HG03432 (cell line): ENCODE measurements around the gene TCAIM.
"Not testable (repeated sequence)": the region's sequence is repeated elsewhere in the genome, so short reads cannot be mapped to it uniquely, and the experiment has no call there.

Experiments
- ATAC-seq: cut with Tn5 transposase; IDR thresholded peaks from one replicate; pipeline ENCODE4 v1.9.1; 2021; ENCODE audit warnings: mild to moderate bottlenecking, moderate library complexity; ENCODE audit not compliant: unreplicated experiment

TCAIM gene

GRCh38 chr3:44414517-44415090, 76.0 kb downstream of the TCAIM start:
- no peak for ATAC-seq

GRCh38 chr3:44415421-44415820, 76.9 kb downstream of the TCAIM start:
- no peak for ATAC-seq

GRCh38 chr3:44416031-44417030, 77.8 kb downstream of the TCAIM start:
- no peak for ATAC-seq

GRCh38 chr3:44418118-44418517, 79.6 kb downstream of the TCAIM start:
- not testable (repeated sequence) for ATAC-seq

GRCh38 chr3:44418549-44418948, 80.0 kb downstream of the TCAIM start:
- no peak for ATAC-seq

GRCh38 chr3:44419116-44419922, 80.8 kb downstream of the TCAIM start:
- ATAC-seq = no peak

- ATAC-seq = no peak
These were observed 81.5 kb downstream of the TCAIM start for GRCh38 chr3:44419923-44420650.

- ATAC-seq = no peak
These were observed 82.1 kb downstream of the TCAIM start for GRCh38 chr3:44420676-44421075.

- ATAC-seq = no peak
These were observed 82.7 kb downstream of the TCAIM start for GRCh38 chr3:44421280-44421679.

- no peak for ATAC-seq
These were observed 86.2 kb downstream of the TCAIM start for GRCh38 chr3:44424758-44425157.

GRCh38 chr3:44427683-44428082, 89.1 kb downstream of the TCAIM start:
- no peak for ATAC-seq

GRCh38 chr3:44428910-44429309, 90.3 kb downstream of the TCAIM start:
- ATAC-seq = no peak

- no peak for ATAC-seq
These were observed 90.9 kb downstream of the TCAIM start for GRCh38 chr3:44429459-44429858.

- no peak for ATAC-seq
These were observed 91.9 kb downstream of the TCAIM start for GRCh38 chr3:44430466-44430865.

GRCh38 chr3:44434834-44435510, 96.4 kb downstream of the TCAIM start:
- ATAC-seq = no peak

GRCh38 chr3:44436181-44436580, 97.6 kb downstream of the TCAIM start:
- no peak for ATAC-seq

GRCh38 chr3:44437800-44438199, 99.2 kb downstream of the TCAIM start:
- ATAC-seq = no peak

GRCh38 chr3:44439499-44440295, 101.1 kb downstream of the TCAIM start:
- ATAC-seq = peak; percentile 97

- no peak for ATAC-seq
These were observed 104.2 kb downstream of the TCAIM start for GRCh38 chr3:44442596-44443309.
